ENCODE data around the gene ALDH3B1.
"Not testable (repeated sequence)": the region's sequence is repeated elsewhere in the genome, so short reads cannot be mapped to it uniquely, and the experiment has no call there.

The ALDH3B1 gene

GRCh38 chr11:68010090-68011041, at the start of gene ALDH3B1:
ALDH3B1 (plus strand) TSS chr11:68010327; CDS start chr11:68015298, 4,971 bp downstream.
- peak; percentile 85 for DNase-seq

- not testable (repeated sequence) for DNase-seq
These were observed 46.9 kb upstream of the ALDH3B1 start for GRCh38 chr11:67963217-67963616.

GRCh38 chr11:67963879-67964278, 46.2 kb upstream of the ALDH3B1 start:
- not testable (repeated sequence) for DNase-seq

- DNase-seq = not testable (repeated sequence)
These were observed 45.4 kb upstream of the ALDH3B1 start for GRCh38 chr11:67964746-67965145.

- DNase-seq = not testable (repeated sequence)
These were observed 44.2 kb upstream of the ALDH3B1 start for GRCh38 chr11:67965830-67966348.

GRCh38 chr11:67974746-67975145, 35.4 kb upstream of the ALDH3B1 start:
- DNase-seq = not testable (repeated sequence)

- DNase-seq = not testable (repeated sequence)
These were observed 31.2 kb upstream of the ALDH3B1 start for GRCh38 chr11:67978766-67979418.

GRCh38 chr11:67981226-67981625, 28.9 kb upstream of the ALDH3B1 start:
- DNase-seq = not testable (repeated sequence)

GRCh38 chr11:67982255-67982857, 27.8 kb upstream of the ALDH3B1 start:
- DNase-seq = not testable (repeated sequence)

- no peak for DNase-seq
These were observed 26.2 kb upstream of the ALDH3B1 start for GRCh38 chr11:67983951-67984350.

GRCh38 chr11:67985302-67985701, 24.8 kb upstream of the ALDH3B1 start:
- not testable (repeated sequence) for DNase-seq

- not testable (repeated sequence) for DNase-seq
These were observed 19.4 kb upstream of the ALDH3B1 start for GRCh38 chr11:67990546-67991346.

GRCh38 chr11:67991347-67992121, 18.6 kb upstream of the ALDH3B1 start:
- DNase-seq = not testable (repeated sequence)

GRCh38 chr11:67993821-67994220, 16.3 kb upstream of the ALDH3B1 start:
- DNase-seq = not testable (repeated sequence)

GRCh38 chr11:67994387-67994786, 15.7 kb upstream of the ALDH3B1 start:
- not testable (repeated sequence) for DNase-seq

GRCh38 chr11:67995129-67995528, 15.0 kb upstream of the ALDH3B1 start:
- DNase-seq = not testable (repeated sequence)

- DNase-seq = not testable (repeated sequence)
These were observed 14.5 kb upstream of the ALDH3B1 start for GRCh38 chr11:67995579-67995978.

GRCh38 chr11:67996051-67996450, 14.1 kb upstream of the ALDH3B1 start:
- no peak for DNase-seq

- no peak for DNase-seq
These were observed 13.3 kb upstream of the ALDH3B1 start for GRCh38 chr11:67996622-67997474.

- no peak for DNase-seq
These were observed 12.6 kb upstream of the ALDH3B1 start for GRCh38 chr11:67997475-67997921.

Measured in T1000 (cell line).